HL-60 (cell line): ENCODE data around the gene D2HGDH.

ENCODE experiments used
- DNase-seq, 2 experiments: peaks; one replicate each; pipeline ENCODE4 v3.0.0-alpha.2; 2010 to 2020; ENCODE audit warnings: low read depth in 1 of 2, low spot score in 1 of 2
- H3K27ac ChIP-seq: fragments of 250-450 bp; sonication (Bioruptor Pico); replicated peaks from 2 replicates; pipeline ENCODE4 v1.5.1; 2020; ENCODE audit warnings: mild to moderate bottlenecking, moderate library complexity
- H3K27me3 ChIP-seq: fragments of 250-450 bp; sonication (Bioruptor Pico); 2 replicates; pipeline ENCODE4 v1.5.1; 2021; ENCODE audit warnings: mild to moderate bottlenecking, moderate library complexity; ENCODE audit not compliant: insufficient read depth, poor library complexity, severe bottlenecking
- H3K4me3 ChIP-seq: replicated peaks from 2 replicates; pipeline ENCODE4 v1.5.1; 2011; ENCODE audit warnings: mild to moderate bottlenecking, control low read depth, low read length; ENCODE audit not compliant: insufficient read depth
- CTCF ChIP-seq: IDR thresholded peaks from one replicate; pipeline ENCODE4 v1.5.1; 2011; ENCODE audit warnings: low read length, control low read depth, inconsistent platforms; ENCODE audit not compliant: insufficient read depth
- GABPA ChIP-seq: IDR thresholded peaks from 2 replicates; pipeline ENCODE4 v1.6.1; 2012; ENCODE audit warnings: low read depth
- POLR2AphosphoS5 ChIP-seq: IDR thresholded peaks from 2 replicates; pipeline ENCODE4 v1.6.1; 2012; ENCODE audit warnings: low read depth
- SPI1 ChIP-seq: IDR thresholded peaks from 2 replicates; pipeline ENCODE4 v1.6.1; 2012; ENCODE audit warnings: low read depth, mild to moderate bottlenecking, borderline replicate concordance
- TF ChIP-seq, protein P1 (sequence below): IDR thresholded peaks from 2 replicates; pipeline ENCODE4 v1.6.1; 2012; ENCODE audit warnings: low read depth; ENCODE audit not compliant: insufficient replicate concordance

D2HGDH gene

GRCh38 chr2:241771286-241772062 is 37.0 kb downstream of the D2HGDH start:
- no peak overlapping the region for H3K27ac ChIP-seq
- H3K4me3 ChIP-seq = no peak overlapping the region
- no peak for TF ChIP-seq CTCF
- H3K27me3 ChIP-seq = no peaks in the 10 kb centered on the region
- peak in 1 of 2 experiments; percentile 36 for DNase-seq

- Histone ChIP-seq H3K27ac (no peak overlapping the region), H3K4me3 (no peak overlapping the region), H3K27me3 (no peaks in the 10 kb centered on the region)
- DNase-seq = no peak
- TF ChIP-seq CTCF = no peak
- TF ChIP-seq POLR2AphosphoS5 = no peak
- no peak for TF ChIP-seq GABPA
- TF ChIP-seq SPI1 = no peak
- TF ChIP-seq, protein P1, sequence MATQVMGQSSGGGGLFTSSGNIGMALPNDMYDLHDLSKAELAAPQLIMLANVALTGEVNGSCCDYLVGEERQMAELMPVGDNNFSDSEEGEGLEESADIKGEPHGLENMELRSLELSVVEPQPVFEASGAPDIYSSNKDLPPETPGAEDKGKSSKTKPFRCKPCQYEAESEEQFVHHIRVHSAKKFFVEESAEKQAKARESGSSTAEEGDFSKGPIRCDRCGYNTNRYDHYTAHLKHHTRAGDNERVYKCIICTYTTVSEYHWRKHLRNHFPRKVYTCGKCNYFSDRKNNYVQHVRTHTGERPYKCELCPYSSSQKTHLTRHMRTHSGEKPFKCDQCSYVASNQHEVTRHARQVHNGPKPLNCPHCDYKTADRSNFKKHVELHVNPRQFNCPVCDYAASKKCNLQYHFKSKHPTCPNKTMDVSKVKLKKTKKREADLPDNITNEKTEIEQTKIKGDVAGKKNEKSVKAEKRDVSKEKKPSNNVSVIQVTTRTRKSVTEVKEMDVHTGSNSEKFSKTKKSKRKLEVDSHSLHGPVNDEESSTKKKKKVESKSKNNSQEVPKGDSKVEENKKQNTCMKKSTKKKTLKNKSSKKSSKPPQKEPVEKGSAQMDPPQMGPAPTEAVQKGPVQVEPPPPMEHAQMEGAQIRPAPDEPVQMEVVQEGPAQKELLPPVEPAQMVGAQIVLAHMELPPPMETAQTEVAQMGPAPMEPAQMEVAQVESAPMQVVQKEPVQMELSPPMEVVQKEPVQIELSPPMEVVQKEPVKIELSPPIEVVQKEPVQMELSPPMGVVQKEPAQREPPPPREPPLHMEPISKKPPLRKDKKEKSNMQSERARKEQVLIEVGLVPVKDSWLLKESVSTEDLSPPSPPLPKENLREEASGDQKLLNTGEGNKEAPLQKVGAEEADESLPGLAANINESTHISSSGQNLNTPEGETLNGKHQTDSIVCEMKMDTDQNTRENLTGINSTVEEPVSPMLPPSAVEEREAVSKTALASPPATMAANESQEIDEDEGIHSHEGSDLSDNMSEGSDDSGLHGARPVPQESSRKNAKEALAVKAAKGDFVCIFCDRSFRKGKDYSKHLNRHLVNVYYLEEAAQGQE = no peak
These were observed 37.7 kb downstream of the D2HGDH start for GRCh38 chr2:241772063-241772499.

DNA sequence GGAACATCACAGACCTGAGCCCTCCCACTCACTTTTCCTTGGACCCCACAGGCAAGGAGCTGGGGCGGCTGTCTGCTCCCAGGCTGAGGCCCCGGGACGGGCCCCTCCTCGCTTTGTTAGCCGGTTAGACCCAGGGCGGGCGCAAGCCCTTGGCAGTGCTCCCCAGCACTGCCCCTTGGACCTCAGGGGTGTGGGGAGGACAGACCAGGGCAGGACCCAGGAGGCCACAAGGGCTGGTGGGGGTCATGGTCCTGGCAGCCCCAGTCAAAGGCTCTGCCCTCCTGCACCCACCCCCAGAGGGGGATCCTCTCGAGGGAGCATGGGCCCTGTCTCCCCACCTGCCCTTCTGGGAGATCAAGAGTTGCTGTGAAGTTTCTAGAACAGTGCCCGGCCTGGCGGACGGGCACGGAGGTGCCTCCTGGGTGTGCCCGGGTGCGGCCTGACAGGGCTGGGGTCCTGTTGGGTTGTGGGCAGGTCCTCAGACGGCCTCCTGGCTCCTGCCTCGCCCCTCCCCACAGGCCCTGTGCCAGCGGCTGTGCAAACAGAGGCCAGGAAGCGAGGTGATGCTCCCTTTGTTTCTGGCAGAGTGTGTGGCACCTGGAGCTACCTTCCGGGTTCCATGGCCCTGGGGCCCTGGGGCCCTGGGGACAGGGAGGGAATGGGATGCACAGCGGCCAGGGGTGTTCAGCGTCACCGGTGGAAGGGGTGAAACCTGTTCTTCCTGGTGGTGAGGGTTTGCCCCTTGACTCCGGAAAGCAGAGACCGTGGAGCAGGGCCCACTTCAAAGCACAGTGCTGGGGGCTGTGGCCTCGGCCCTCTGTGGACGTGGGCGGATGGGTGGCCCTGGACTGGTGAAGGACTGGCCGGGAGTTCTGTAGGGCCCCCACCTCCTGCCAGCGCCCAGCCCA is 39.3 kb downstream of the D2HGDH start:
- no peak overlapping the region for H3K27ac ChIP-seq

More for the DNA sequence above, 39.3 kb downstream of the D2HGDH start:
- Histone ChIP-seq H3K27me3 (no peaks in the 10 kb centered on the region), H3K4me3 (no peak overlapping the region)
- no peak for DNase-seq
- no peak for TF ChIP-seq CTCF
- TF ChIP-seq POLR2AphosphoS5 = no peak
- TF ChIP-seq, protein P1 = no peak
- no peak for TF ChIP-seq GABPA
- TF ChIP-seq SPI1 = no peak
